Stimulated activated CD8-positive, alpha-beta memory T cell treated with anti-CD3 and anti-CD28 coated beads, Interleukin-7, amount 100 ng/mL, for 1 hour (primary cell): ENCODE results near the gene STOML1.

Source experiments
- DNase-seq, 2 donors: peaks; one replicate each; pipeline ENCODE4 v3.0.0-alpha.2; 2020; ENCODE audit warnings: low read depth in 2 of 2

The STOML1 gene

DNA sequence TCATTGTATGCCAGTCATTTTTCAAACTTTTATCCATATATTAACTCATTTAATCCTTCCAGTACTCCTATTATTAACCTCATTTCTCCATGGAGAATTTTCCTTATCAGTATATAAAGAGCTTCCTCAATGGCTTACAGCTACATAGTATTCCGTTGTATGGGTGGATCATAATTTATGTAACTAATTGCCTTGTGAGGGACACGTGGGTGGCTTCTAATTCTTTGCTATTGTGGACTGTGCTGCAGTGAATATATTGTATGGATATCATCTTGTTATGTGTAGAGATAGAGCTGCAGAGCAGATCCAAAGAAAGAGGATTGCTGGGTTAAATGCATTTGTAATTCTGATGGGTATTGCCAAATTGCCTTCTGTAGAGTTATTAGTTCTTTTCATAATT lies 27.6 kb upstream of the STOML1 start:
- no peak for DNase-seq

DNA sequence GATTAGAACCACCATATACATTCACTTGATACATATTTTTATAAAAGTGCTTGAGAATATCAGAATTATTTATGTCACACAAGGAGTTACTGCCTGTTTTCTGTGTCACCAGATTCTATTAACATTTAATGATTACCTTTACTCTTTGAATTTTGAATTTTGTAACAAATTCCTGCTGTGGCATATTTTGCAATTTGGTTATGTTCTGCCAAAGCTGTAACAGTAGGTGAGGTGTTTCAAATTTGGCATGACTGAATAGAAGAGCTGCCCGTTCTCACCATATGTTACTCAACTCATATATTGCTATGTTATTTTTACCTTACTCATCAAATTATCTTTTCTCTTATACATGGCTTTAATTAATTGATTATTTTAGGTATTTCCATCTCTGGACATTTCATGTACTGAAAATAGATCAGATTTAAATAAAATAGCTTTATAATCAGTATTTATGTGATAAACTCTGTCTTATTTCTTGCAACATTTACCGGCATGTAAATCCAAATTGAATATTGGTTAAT lies 21.3 kb upstream of the STOML1 start:
- no peak for DNase-seq

DNA sequence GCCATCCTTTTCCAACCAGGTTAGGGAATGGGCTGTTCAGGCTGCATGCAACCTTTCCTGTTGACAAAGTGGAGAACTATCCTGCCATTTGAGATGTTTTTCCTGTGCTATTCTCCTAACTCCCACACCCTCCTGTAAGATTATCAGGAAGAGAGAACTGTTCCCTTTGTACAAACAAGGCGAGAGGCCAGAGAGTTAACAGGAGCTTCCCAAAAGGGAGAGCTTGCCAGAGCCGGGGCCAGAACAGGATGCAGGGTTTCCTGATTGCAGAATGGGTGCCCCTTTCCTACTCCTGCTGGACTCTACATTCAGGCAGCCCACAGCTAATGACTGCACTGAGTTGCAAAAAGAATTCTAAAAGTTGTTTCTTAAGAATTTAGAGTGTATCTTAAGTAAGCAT lies 19.5 kb upstream of the STOML1 start:
- DNase-seq = no peak

DNA sequence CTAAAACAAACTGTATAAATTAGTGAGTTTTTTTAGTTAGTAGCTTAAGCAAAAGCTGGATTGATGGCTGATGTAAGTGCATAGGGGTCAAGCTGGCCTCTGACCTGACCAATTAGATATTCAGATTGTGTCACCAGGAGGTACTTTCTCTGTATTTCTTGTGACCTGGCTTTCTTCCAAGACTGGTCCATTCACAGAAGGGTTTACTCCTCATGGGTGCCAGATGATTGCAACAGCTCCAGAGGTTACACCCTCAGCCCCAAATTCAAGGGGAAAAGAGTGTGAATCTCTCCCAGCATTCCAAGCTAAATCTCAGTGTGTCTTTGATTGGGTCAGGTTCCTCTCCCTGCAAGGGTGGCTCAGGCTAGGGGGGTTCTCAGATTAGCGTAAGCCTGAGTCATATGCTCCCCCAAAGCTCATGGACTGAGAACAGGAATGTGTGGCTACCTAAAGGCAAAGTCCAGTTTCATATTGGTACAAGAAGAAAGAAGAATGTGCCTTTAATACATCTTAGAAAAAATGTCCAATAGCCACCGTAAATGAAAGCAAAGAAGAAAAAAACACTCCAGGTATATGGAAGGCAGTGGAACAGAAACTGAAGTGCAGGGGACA lies 18.9 kb upstream of the STOML1 start:
- no peak for DNase-seq

DNA sequence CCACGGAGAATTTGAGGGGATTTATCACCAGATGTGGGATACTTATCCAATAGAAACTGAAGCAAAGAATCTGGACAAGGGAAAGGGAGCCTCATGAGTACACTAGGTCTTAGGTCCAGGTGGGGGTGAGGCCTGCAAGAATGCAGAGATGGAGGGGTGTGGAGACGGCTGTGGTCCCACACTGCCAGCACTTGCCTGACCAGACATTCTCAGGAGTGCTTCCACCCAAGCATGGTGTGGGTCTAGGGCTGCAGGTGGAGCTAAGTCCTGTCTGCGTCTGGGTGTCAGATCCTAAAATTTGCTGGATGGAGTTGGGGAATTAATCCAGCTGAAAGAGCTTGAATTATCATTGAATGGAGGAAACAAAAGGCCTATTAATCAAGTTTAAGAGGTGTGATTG lies 16.8 kb upstream of the STOML1 start:
- DNase-seq = no peak

DNA sequence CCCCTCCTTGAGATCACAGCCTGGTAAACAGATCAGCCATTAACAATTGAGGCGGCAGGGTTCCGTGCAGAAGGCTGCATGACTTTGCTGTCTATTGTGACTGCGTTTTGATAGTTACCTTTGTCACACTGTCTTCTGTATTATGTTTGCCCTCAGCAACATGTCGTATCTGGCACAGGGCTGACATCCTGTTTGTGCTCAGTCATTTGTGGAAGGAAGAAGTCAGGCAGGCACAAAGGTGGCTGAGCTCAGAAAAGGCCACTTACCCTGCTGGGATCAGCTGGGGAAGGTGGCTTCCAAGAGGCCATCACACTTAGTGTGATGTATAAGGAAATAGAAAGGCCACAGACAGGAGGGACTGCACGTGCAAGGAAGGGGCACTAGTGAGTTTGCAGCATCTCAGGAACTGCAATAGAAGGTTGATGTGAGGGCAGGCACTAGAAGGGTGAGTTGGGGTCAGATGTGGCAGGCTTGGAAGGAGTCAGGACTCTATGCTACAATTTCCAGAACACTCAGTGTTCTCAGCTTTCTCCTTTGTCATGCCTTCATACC lies 15.8 kb upstream of the STOML1 start:
- no peak for DNase-seq

DNA sequence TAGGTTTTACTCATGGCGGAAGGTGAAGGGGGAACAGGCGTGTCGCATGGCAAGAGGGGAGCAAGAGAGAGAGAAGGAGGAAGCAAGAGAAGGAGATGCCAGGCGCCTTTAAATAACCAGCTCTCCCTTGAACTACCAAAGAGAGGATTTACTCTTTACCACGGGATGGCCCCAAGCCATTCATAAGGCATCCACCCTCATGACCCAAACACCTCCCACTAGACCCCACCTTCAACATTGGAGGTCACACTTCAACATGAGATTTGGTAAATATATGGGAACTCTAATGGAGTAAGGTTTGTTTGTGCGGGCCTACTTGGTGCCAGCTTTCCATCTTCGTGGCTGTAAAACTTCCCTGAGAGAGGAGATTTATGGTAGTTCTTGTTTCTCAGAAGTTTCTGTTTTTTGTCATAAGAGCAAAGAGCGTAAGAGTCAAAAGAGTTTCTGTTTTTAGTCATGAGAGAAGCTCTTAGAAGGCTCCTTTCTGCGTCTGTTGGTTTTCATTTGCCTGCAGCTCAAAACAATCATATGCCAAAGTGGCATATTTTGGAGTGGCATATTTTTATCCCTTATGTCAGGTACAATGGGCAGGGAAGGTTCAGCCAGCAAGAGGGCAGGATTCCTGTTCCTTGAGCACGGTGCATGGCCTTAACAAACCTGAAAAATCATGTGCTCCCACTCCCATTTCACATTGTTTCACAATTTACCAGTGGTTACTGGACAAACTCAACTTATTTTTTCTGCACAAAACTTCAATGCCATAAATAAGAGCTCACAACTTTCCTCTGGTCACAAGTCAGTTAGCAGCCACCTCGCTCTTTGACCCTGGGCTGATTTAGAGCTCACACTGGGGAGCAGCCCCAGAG lies 14.9 kb upstream of the STOML1 start:
- DNase-seq = no peak

DNA sequence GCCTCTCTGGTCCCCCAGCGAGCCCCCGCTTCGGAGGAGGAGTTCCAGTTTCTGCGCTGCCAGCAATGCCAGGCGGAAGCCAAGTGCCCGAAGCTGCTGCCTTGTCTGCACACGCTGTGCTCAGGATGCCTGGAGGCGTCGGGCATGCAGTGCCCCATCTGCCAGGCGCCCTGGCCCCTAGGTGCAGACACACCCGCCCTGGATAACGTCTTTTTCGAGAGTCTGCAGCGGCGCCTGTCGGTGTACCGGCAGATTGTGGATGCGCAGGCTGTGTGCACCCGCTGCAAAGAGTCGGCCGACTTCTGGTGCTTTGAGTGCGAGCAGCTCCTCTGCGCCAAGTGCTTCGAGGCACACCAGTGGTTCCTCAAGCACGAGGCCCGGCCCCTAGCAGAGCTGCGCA lies 5.9 kb upstream of the STOML1 start:
- no peak for DNase-seq

DNA sequence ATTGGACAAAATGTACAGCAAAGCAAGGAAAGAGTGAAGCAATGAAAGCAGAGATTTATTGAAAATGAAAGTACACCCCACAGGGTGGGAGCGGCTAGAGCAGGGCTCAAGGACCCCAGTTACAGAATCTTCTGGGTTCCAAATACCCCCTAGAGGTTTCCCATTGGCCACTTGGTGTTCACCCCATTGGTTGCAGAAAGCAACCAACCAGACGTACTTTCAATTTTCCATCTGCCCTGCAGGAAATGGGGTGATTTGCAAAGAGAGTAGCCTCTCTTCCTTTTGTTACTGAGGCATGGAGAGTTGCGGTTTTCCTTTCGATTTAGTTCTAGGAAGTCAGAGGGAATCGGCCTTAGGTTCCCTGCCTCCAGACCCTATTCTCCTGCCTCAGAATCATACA lies 4.8 kb upstream of the STOML1 start:
- no peak for DNase-seq

DNA sequence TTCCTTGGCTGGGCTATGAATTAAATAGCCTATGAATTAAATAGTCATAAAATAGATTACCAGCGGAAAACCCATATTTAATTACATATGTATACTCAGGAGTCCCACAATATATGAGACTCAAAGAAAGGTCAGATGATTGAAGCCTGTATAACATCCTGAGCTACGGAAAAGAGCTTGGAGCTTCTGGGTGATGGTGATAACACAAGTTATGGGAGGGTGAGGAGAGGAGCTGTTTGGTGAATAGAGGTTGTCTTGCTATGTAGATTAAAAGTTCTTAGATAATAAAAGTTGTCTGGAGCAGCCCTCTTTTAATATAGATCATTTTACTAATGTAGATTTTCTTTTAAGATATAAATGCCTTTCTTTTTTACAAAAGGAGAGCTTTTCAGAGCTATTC lies 4.2 kb upstream of the STOML1 start:
- DNase-seq = no peak

DNA sequence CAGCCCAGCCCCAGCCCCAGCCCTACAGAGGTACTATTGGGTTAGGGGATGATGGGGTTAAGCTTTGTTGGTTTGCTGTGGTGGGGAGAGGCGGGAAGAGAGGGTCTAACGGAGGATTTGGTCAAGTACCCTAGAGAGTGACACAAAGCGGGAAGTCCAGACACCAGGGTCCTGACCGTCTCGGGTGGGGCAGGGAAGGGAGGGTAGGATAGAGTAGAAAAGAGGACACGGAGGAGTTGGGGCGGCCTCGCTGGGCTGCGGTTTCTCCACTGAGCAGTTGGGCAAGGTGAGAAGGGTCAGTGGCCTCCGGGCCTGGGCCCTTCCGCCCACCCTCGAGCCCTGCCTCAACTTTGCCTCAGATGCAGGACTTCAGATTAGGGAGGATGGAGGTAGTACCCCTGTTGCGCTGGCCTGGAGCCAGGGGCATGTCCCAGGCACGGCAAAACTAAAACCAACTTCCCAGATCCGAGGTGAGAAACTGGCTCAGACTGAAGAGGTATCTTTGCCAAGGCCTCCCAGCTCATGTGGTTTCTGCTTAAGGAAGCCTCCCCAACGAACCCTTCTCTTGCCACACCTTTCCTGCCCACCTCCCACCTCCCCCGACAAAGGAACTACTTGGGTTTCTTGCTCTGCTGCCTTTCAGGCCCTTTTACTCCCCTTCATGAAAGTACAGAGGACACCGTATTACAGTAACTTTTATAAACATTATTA lies 3.0 kb upstream of the STOML1 start:
- DNase-seq = no peak

DNA sequence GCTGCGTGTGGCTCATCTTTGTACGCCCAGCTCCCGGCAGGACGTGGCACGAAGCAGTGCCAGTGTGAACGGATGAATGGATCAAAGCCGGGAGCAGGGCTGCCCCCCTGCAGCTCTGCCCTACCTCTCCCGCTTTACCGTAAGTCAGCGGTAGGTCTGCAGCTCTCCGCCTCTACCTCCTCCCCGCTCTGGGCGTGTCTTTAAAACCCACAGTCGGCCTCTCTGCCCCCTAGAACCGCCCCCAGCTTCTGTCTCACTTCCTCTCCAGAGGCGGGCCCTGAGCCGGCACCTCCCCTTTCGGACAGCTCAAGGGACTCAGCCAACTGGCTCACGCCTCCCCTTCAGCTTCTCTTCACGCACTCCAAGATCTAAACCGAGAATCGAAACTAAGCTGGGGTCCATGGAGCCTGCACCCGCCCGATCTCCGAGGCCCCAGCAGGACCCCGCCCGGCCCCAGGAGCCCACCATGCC lies 2.4 kb upstream of the STOML1 start, which contains the start of gene PML:
Gene PML, plus strand, starts transcription at position 304 of the 471 bp plus-strand sequence. Its CDS starts 97 bp downstream, at position 401.
- DNase-seq = peak; percentile 76 to 84

DNA sequence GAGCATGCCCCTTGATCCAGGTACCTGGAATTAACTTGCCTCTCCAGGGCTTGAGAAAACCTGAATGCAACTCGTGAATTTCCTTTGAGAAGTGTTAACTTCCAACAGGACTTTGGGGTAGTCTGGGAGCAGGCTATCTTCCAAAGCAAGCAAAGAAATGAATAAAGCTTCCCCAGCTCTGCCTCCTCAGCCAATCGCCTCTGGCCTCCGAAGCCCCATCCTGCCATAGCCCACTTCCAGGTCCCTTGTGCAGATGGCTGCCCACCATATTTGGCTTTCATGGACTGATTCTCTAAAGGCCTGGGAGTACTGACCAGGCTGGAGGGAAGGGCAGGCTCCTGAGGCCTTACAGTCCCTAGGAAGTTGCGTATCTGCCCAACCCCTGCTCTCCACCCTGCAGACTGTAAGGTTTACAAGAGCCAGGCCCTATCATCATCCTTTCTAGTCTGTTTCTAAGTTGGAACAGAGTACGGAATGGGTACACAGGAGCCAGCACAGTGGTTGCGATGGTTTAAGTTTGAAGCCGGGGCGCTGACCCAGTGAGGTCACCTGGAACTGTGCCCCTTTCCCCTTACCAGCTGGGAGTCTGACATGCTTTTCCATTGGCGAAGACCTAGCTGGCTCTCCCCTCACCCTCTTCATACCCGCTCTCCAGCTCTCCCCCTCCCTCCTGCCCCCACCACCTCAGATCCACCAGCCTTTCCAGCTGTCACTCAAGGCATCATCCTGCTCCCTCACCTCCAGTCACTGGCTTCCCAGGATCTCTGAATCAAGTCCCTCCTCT lies 1.3 kb upstream of the STOML1 start:
- no peak for DNase-seq

DNA sequence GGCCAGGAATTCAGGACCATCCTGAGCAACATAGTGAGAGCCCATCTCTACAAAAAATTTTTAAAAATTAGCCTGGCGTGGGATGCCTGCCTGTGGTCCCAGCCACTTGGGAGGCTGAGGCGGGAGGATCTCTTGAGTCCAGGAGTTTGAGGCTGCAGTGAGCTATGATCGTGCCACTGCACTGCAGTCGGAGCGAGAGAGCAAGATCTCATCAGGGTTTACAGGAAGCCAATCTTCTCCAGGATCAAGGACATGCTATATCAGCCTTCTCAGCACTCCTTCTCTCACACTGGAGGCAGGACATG lies 451 bp upstream of the STOML1 start:
- no peak for DNase-seq

DNA sequence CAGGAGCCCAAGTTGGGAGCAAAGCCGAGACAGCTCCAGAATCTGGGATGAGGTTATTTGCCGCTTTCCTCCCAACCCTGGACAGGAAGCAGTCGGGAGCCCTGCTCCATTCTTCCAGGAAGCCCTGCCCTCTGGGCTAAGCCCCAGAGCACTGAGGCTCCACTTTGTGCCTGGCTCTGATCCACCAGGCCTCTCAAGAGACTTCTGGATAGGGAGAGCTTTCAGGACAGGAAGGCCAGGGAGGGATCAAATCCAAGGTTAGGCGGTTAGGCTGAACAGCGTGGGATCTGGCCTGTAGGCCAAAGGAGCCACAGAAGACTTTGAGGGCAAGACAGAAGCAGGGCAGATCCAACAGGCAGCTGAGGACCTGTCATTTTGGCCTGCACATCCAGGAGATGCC lies 835 bp downstream of the STOML1 start:
- no peak for DNase-seq

DNA sequence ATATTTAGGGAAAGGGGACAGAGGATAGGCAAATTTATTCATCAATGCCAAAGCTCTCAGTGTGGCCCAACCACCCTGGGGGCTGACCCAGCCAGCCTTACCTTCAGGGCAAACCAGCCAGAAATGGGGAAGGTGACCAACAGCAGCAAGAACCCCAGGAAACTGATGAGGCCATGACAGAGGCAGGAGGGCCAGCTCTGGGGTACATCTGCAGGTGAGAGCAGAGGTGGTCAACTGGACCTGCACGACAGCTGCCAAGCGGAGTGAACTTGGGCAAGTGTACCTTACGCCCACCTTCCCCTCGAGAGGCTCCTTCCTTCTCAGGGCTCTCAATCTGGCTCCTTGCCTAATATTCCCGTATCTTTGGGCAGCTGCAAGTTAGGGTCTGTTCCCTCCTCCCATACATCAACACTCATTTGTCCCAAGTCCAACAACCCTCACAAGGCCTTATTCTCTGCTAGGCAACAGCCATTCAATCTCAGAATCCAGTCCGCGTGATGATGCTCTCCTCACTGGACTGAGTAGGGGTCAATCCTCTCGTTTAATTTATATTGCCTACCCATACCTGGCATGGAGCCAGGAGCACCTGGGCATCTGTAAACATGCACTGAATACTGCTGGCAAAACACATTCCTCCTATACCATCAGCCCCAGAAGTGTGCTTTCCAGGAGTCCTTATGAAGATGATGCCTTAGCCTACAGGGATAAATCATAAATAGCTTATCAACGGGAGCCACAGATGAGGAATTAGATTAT lies 1.7 kb downstream of the STOML1 start:
- no peak for DNase-seq

DNA sequence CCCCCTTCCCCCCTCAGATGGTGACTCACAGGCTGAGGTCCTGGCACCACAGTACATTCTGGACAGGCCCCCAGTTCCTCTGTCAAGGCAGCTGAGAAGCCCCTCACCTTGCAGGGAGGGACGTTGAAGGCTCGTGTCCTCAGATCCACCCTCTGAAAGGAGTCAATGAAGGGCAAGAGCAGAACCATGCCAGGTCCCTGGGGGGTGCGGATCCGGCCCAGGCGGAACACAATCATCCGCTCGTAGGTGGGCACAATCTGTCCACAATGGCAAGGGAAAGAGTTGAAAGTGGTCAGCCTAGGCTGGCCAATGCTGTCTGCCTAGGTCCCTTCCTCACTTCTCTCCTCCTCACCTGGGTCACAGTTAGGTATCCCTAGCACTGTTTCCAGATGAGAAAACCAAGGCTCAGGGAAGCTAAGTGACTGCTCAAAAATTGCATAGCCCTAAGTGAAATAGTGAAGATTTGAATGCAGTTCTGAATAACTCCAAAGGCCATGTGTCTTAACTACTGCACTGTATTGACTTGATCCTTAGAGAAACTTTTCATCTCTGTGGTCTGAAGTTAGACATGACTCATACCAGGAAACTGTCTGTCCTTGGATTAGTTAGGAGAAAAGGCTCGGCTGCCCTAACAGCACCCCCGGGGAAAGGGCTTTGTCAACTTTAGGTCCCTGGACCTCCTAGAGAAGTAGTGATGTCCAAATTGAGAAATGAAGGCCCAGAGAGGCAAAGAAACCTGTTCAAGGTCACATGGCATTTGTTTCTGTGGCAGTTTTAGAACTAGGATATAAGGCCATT lies 2.9 kb downstream of the STOML1 start:
- no peak for DNase-seq

DNA sequence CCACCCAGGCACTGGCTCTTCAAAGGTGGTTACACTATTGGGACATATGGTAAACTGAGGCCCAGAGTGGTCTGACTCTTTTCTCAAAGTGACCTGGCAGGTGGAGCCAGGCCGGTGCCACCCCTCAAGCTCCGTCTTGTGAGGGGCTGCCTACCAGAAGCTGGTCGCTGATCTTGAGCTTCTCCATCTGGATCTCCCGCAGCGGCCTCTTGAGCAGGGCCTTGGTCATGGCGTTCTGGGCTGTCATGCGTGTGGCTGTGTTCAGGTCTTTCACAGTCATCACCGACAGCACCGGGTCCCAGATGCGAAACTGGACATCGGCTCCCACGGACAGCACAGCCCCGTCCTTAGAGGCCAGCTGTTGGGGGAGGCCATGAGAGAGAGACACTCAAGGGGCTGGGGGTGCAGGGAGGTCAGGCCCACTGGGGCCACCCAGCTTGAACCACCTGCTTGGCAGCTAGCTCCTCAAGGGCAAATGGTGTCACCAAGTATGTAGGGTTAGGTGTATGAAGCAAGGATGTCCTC lies 3.6 kb downstream of the STOML1 start:
- DNase-seq = no peak

DNA sequence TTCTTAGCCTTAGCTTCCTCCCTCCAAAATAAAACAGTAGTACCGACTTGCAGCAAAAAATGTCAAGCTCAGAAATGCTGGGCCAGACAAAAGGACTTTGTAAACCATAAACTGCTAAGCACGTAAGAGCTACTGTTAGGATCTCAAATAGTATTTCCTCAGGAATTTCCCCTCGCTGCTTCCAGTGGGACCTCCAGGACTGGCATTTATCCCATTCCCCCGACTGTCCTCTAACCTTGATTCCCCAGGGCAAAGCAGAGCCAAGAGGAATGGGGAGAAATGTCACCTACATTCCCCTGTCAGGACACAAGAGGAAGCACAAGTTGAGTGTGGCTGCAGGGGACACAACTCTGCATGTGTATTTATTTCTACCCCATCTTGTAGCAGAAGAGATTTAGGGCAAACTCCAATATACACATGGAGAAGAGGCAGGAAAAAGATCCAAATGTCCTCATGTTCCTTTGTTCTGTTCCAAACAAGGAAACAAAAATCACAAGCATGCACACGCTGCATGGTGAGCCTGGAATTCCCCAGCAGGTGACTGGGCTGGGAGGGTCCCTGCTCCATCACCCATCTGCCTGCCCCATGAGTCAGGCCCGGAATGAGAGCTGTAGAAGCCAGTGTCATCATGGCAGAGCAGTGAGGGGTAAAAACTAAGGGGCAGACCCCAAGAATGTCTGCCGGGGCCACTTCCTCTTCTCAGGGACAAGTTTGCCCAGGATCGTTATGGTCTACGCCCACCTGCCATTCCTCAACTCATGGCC lies 4.2 kb downstream of the STOML1 start:
- DNase-seq = no peak
